Thymus (tissue), 11 donors: ENCODE results near the gene SPHK1. TPM values are rescaled to one million over a fixed set of nuclear protein-coding genes. Genes with fewer than 3 reads are reported as not detected.

Experiments used
- DNase-seq, 9 donors: peaks; one replicate each; pipeline ENCODE4 v3.0.0-alpha.2; 2013; ENCODE audit warnings: low spot score in 9 of 9, low read depth in 6 of 9, missing footprints in 1 of 9
- H3K27ac ChIP-seq, 2 donors: one replicate each; pipeline ENCODE4 v1.5.1; 2013; ENCODE audit warnings: control low read depth in 1 of 2, low read depth in 1 of 2, low read length in 1 of 2, mild to moderate bottlenecking in 1 of 2, moderate library complexity in 1 of 2
- H3K27me3 ChIP-seq, 2 donors: one replicate each; pipeline ENCODE4 v1.5.1; 2013; ENCODE audit warnings: low read length in 1 of 2; ENCODE audit not compliant: control insufficient read depth in 2 of 2, insufficient read depth in 1 of 2
- H3K36me3 ChIP-seq, 2 donors: one replicate each; pipeline ENCODE4 v1.5.1; 2013; ENCODE audit warnings: low read length in 1 of 2, mild to moderate bottlenecking in 1 of 2, moderate library complexity in 1 of 2; ENCODE audit not compliant: control insufficient read depth in 2 of 2, insufficient read depth in 2 of 2
- H3K4me1 ChIP-seq, 2 donors: one replicate each; pipeline ENCODE4 v1.5.1; 2013; ENCODE audit warnings: low read length in 2 of 2; ENCODE audit not compliant: control insufficient read depth in 2 of 2, insufficient read depth in 2 of 2
- H3K4me3 ChIP-seq, 2 donors: one replicate each; pipeline ENCODE4 v1.5.1; 2013; ENCODE audit warnings: low read length in 2 of 2, control low read depth in 1 of 2, mild to moderate bottlenecking in 1 of 2
- H3K9me3 ChIP-seq, 2 donors: one replicate each; pipeline ENCODE4 v1.5.1; 2013; ENCODE audit warnings: low read length in 1 of 2, mild to moderate bottlenecking in 1 of 2; ENCODE audit not compliant: control insufficient read depth in 2 of 2, insufficient read depth in 1 of 2
- WGBS: extraction: QIAGEN DNeasy Blood & Tissue Kit; methylation state at CpG from one replicate; pipeline ENCODE4 v1.1.7; 2013; 5-methylcytosine and 5-hydroxymethylcytosine counted together
- polyA plus RNA-seq: library from polyadenylated mRNA; stranded (reverse); fragments of 200-250 nt; gene quantifications from one replicate; pipeline ENCODE4 v1.2.3, GENCODE V29; 2013
- total RNA-seq: library from RNA; stranded (reverse); fragments of 120-200 nt; gene quantifications from one replicate; pipeline ENCODE4 v1.2.4, GENCODE V29; 2013
- donor health status: healthy.

The SPHK1 gene
- total and polyA plus RNA-seq, 2 donors, result 5.9 to 35.2 TPM

GRCh38 chr17:76381633-76382350, 2.6 kb upstream of the SPHK1 start:
- 65% methylated on average over 19 of the region's 19 CpGs for WGBS
- no peak overlapping the region for H3K27ac ChIP-seq

GRCh38 chr17:76382351-76382802, 2.0 kb upstream of the SPHK1 start:
- no peaks in the 10 kb centered on the region for H3K36me3 ChIP-seq
- peak overlapping the region in 1 of 2 donors; percentile 68 for H3K27ac ChIP-seq
- WGBS, result 13% methylated on average over 21 of the region's 21 CpGs
- peaks cover 0 to 17% of the 10 kb centered on the region in 2 donors for H3K9me3 ChIP-seq
- peaks cover 44 to 66% of the 10 kb centered on the region in 2 donors for H3K27me3 ChIP-seq
- H3K4me1 ChIP-seq, result peaks cover 23 to 45% of the 10 kb centered on the region in 2 donors
- no peak for DNase-seq
- H3K4me3 ChIP-seq, result peak overlapping the region; percentile 22 to 63

More at GRCh38 chr17:76381633-76382350, 2.6 kb upstream of the SPHK1 start:
- no peak for DNase-seq
- no peaks in the 10 kb centered on the region for H3K36me3 ChIP-seq
- no peak overlapping the region for H3K4me3 ChIP-seq
- peaks cover 44 to 63% of the 10 kb centered on the region in 2 donors for H3K27me3 ChIP-seq
- H3K9me3 ChIP-seq, result peaks cover 0 to 17% of the 10 kb centered on the region in 2 donors
- H3K4me1 ChIP-seq, result peaks cover 23 to 47% of the 10 kb centered on the region in 2 donors

DNA sequence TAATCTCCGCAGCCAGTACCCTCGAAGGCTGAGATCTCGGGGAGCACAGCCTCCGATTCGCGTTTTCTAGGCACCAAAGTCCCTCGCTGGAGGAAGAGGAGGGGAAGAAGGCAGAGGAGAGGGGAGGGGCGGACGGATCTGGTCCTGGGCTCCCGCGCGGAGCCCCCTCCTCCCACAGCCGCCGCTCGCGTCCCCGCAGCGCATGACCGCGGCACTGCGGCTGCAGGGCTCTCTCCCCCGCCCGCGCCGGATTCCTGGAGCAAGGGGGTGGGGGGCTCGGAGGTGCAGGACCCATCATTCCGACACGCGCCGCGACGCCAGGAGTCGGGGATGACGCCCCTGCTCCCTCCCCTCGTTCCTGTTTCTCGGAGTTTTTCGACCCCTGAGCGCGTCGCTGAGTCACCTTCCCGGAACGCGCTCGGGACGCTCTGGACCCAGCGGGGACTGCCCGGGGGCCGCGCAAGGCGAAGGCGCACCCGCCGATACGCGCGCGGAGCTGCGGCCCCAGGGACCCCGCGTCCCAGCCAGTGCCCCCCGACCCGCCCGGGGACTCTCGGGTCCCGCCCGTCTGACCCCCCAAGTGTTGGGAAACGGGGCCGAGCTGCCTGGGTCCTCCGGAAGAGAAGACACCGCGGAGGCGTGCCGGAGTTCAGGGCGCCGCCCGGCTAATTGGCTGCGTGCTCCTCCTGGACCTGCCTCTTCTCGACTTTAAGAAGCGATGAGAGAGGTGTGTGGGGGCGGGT, 1.4 kb upstream of the SPHK1 start:
- Histone ChIP-seq H3K36me3 (no peaks in the 10 kb centered on the region), H3K27me3 (peaks cover 44 to 66% of the 10 kb centered on the region in 2 donors), H3K27ac (peak overlapping the region in 1 of 2 donors; percentile 71), H3K4me1 (peaks cover 23 to 45% of the 10 kb centered on the region in 2 donors), H3K4me3 (peak overlapping the region; percentile 24 to 63), H3K9me3 (peaks cover 0 to 17% of the 10 kb centered on the region in 2 donors)
- DNase-seq, result peak in 2 of 9 donors; percentile 21 to 51
- under 1% methylated on average over 80 of the region's 80 CpGs for WGBS

- peaks cover 0 to 17% of the 10 kb centered on the region in 2 donors for H3K9me3 ChIP-seq
- WGBS, result under 1% methylated on average over 65 of the region's 65 CpGs
- peak overlapping the region; percentile 24 to 63 for H3K4me3 ChIP-seq
- peaks cover 44 to 66% of the 10 kb centered on the region in 2 donors for H3K27me3 ChIP-seq
- no peaks in the 10 kb centered on the region for H3K36me3 ChIP-seq
- H3K27ac ChIP-seq, result peak overlapping the region in 1 of 2 donors; percentile 71
- H3K4me1 ChIP-seq, result peaks cover 23 to 45% of the 10 kb centered on the region in 2 donors
- DNase-seq, result peak in 2 of 9 donors; percentile 39 to 66
Measured at GRCh38 chr17:76383546-76384221, 725 bp upstream of the SPHK1 start.

GRCh38 chr17:76384987-76385891, 830 bp downstream of the SPHK1 start:
- peak overlapping the region in 1 of 2 donors; percentile 65 for H3K27ac ChIP-seq
- peaks cover 0 to 17% of the 10 kb centered on the region in 2 donors for H3K9me3 ChIP-seq
- peaks cover 44 to 61% of the 10 kb centered on the region in 2 donors for H3K27me3 ChIP-seq
- peaks cover under 1 to 4% of the 10 kb centered on the region in 2 donors for H3K36me3 ChIP-seq
- H3K4me3 ChIP-seq, result peak overlapping the region; percentile 22 to 63
- peak in 2 of 9 donors; percentile 12 to 21 for DNase-seq
- peaks cover 23 to 40% of the 10 kb centered on the region in 2 donors for H3K4me1 ChIP-seq
- 3% methylated on average over 74 of the region's 74 CpGs for WGBS

- H3K27me3 ChIP-seq, result peaks cover 42 to 56% of the 10 kb centered on the region in 2 donors
- WGBS, result 53% methylated on average over 52 of the region's 52 CpGs
- peaks cover 9% of the 10 kb centered on the region in 2 donors for H3K36me3 ChIP-seq
- H3K9me3 ChIP-seq, result peaks cover 0 to 17% of the 10 kb centered on the region in 2 donors
- peak in 7 of 9 donors; percentile 59 to 85 (median 66) for DNase-seq
- H3K27ac ChIP-seq, result no peak overlapping the region
- H3K4me3 ChIP-seq, result peak overlapping the region; percentile 22 to 63
- peaks cover 23 to 40% of the 10 kb centered on the region in 2 donors for H3K4me1 ChIP-seq
Measured at GRCh38 chr17:76385892-76386786, 1.7 kb downstream of the SPHK1 start.

DNA sequence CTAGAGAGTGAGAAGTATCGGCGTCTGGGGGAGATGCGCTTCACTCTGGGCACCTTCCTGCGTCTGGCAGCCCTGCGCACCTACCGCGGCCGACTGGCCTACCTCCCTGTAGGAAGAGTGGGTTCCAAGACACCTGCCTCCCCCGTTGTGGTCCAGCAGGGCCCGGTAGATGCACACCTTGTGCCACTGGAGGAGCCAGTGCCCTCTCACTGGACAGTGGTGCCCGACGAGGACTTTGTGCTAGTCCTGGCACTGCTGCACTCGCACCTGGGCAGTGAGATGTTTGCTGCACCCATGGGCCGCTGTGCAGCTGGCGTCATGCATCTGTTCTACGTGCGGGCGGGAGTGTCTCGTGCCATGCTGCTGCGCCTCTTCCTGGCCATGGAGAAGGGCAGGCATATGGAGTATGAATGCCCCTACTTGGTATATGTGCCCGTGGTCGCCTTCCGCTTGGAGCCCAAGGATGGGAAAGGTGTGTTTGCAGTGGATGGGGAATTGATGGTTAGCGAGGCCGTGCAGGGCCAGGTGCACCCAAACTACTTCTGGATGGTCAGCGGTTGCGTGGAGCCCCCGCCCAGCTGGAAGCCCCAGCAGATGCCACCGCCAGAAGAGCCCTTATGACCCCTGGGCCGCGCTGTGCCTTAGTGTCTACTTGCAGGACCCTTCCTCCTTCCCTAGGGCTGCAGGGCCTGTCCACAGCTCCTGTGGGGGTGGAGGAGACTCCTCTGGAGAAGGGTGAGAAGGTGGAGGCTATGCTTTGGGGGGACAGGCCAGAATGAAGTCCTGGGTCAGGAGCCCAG, 2.8 kb downstream of the SPHK1 start:
- no peak overlapping the region for H3K27ac ChIP-seq
- 98% methylated on average over 31 of the region's 31 CpGs for WGBS
- H3K4me3 ChIP-seq, result no peak overlapping the region
- H3K27me3 ChIP-seq, result peaks cover 39 to 46% of the 10 kb centered on the region in 2 donors
- H3K36me3 ChIP-seq, result peaks cover 16 to 20% of the 10 kb centered on the region in 2 donors
- H3K4me1 ChIP-seq, result peaks cover 23 to 39% of the 10 kb centered on the region in 2 donors
- DNase-seq, result no peak
- H3K9me3 ChIP-seq, result peaks cover 0 to 17% of the 10 kb centered on the region in 2 donors
